ENCODE measurements around the gene HSP90AB1.

The HSP90AB1 gene

DNA sequence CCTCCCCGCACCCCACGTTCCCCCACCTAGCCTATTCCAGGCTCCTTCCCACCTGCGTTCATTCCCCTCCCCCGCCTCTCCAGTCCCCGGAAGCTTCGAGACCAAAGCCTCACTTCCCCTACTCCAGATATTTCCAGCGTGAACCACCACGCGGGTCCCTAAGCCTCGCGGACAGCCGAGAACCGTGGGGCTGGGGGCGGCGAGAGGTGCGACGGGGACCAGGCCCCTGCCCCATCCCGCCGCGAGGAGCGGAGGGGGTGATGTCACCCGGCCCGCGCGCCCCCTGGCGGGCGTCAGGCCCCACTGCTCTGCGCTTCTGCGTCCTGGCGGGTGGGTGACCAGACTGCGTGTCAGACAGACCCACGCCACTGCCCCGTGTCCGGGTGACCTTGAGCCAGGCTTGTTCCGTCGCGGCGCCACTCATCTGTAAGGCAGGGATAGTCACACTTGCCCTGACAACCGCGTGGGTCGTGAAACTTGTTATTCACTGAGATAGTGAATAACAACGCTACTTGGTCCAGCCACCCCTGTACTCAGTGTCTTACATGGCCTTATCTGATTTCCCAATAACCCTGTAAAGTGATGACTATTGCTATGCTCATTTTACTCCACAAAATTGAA lies 9.0 kb upstream of the HSP90AB1 start:
- Mint-ChIP-seq H3K4me1 (peaks cover 26% of the 10 kb centered on the region), H3K36me3 (peaks cover 3% of the 10 kb centered on the region), H3K27ac (peak overlapping the region; percentile 96), H3K27me3 (no peaks in the 10 kb centered on the region), H3K4me3 (peak overlapping the region; percentile 94), H3K9me3 (no peaks in the 10 kb centered on the region)
- ATAC-seq = peak; percentile 96

DNA sequence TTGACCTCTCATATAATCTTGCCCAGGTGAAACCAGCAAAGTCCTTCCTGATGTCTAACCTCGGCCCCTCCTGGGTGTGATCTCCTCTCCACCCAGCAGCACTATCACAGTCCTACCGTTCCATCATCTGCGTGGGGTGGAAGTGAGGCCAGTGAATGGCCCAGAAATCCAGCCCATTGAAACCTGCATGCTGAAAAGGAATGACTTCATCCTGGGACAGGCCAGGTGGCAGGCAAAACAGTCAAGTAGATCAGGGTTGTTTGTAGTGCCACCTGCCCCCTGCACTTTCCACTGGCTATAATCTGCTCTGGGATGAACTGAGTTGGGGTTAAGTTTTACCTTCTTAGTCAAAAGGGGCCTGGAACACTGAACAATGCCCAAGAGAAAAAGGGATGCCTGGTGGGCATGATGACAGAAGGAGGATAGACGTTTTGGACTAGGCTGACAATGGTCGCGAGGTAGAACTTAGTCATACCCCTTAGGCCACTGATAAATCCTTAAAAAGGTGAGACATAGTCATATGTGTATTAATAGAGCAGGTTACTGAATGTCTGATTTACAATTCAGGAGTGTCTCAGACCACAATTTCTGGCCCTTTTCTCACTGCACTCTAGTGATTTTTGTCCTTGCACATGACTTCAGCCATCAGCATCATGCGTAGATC lies 8.1 kb upstream of the HSP90AB1 start:
- Mint-ChIP-seq H3K4me1 (peaks cover 21% of the 10 kb centered on the region), H3K9me3 (no peaks in the 10 kb centered on the region), H3K36me3 (no peaks in the 10 kb centered on the region)

DNA sequence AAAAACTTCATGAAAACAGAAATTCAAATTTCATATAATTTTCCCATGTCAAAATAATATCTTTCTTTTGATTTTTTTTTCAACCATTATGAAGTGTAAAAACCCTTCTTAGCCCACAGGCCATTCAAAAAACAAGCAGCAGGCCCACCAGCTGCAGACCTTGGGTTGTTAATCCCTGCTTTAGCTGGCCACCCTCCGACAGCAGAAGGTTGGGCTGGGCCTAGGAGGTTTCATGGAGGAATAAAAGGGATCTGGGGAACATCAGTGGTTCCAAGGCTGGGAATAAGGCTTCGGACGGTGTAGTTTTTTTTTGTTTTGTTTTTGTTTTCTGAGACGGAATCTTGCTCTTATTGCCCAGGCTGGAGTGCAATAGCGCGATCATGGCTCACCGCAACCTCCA lies 3.6 kb upstream of the HSP90AB1 start:
- H3K4me3 Mint-ChIP-seq = no peak overlapping the region
- H3K27ac Mint-ChIP-seq = no peak overlapping the region
- H3K4me1 Mint-ChIP-seq = peaks cover 18% of the 10 kb centered on the region
- H3K36me3 Mint-ChIP-seq = peaks cover 16% of the 10 kb centered on the region
- ATAC-seq = no peak
- H3K27me3 Mint-ChIP-seq = no peaks in the 10 kb centered on the region
- H3K9me3 Mint-ChIP-seq = no peaks in the 10 kb centered on the region

More for the DNA sequence above, 8.1 kb upstream of the HSP90AB1 start:
- Mint-ChIP-seq H3K27ac (peak overlapping the region; percentile 96), H3K27me3 (no peaks in the 10 kb centered on the region), H3K4me3 (peak overlapping the region; percentile 94)
- ATAC-seq = no peak

DNA sequence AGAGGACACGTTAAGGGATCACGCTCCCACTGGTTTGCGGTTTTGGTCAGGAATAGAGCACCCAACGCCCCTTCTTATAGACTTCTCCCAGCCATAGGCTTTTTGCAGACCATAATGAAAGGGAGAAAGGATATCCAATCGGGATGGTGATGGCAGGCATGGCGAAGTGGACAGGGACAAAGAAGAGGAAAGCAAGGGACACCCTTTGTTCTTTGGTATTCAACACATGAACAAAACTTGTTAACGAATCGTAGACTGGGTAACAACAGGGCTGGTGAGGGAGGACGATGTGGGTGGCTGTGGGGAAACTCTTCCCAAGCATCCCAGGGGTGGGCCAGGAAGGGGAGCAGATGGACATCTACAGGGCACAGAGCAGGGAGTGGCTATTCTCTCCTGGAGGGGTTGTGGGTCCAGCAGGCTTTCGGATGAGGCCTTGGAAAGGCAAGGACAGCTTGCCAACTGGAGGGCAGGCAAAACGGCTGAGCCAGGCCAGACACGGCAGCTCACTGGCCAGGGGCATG lies 1.4 kb upstream of the HSP90AB1 start:
- Mint-ChIP-seq H3K4me1 (peaks cover 34% of the 10 kb centered on the region), H3K36me3 (peaks cover 37% of the 10 kb centered on the region), H3K27me3 (no peaks in the 10 kb centered on the region), H3K9me3 (no peaks in the 10 kb centered on the region), H3K4me3 (peak overlapping the region; percentile 96), H3K27ac (peak overlapping the region; percentile 97)
- no peak for ATAC-seq

DNA sequence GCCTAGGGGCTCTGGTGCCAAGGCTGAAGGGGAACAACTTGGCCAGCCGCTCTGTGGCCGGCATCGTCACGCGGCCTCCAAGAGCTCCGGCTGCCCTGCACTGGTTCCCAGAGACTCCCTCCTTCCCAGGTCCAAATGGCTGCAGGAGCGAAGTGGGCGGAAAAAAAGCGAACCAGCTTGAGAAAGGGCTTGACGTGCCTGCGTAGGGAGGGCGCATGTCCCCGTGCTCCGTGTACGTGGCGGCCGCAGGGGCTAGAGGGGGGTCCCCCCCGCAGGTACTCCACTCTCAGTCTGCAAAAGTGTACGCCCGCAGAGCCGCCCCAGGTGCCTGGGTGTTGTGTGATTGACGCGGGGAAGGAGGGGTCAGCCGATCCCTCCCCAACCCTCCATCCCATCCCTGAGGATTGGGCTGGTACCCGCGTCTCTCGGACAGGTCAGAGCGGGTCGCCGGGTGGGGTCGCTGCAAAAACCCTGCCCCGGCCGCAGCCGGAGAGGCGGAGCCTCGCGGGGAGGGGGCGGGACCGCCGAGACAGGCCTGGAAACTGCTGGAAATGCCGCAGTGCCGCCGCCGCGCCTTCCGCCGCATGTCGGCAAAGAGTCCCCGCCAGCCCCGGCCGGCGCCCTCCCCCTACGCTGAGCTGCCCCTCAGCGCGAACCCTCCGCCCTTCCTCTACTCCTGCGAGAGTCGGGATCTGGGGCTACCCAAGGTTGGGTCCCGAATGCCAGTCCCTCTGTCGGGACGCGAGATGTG lies 814 bp upstream of the HSP90AB1 start:
- H3K27me3 Mint-ChIP-seq = no peaks in the 10 kb centered on the region

DNA sequence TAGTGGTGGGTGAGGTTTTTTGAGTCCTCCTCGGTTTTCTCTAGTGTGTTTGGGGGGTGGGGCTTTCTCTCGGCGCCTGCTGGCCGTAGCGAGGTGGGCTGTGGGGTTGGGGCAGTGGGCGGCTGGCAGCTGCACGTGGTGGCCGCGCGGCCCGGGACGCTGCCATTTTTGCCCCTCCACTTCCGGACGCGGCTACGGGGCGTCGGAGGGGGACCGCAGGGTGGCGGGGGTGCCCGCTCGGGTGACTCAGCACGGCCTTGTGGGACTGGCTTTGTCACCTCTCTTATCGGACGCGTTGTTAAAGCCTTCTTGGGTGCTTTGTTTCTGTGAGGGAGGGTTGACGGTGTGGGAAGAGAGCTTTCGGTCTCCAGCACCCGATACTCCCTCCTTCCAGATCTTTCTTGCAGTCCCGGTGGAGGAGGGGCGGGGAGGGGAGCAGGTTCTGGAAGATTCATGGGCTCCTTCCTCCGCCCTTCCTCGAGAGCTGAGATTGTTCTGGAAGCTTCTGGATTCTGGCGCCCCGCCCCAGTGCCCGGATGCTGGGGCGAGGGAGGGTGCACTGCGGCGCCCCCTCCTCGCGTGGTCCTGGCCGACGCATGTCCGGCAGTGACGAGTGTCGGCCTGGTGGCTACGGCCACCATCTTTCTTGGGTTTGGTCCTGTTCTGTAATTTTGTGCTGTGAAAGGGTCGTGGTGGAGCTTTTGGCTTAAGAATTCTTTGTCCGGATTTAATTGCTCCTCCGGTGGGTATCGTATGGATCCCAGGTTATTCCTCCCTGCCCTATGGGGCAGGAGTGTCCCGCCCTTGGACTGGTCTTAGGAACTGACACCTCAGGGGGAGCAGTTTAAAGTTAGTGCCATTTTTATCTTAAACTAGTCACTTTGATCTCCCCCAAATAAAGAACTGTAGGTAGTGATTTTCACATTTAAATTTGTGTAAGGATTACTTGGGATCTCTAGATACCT lies 719 bp downstream of the HSP90AB1 start:
- H3K9me3 Mint-ChIP-seq = no peaks in the 10 kb centered on the region
- peaks cover 54% of the 10 kb centered on the region for H3K36me3 Mint-ChIP-seq
- H3K4me3 Mint-ChIP-seq = peak overlapping the region; percentile 96
- ATAC-seq = peak; percentile 70
- H3K4me1 Mint-ChIP-seq = peaks cover 48% of the 10 kb centered on the region
- H3K27me3 Mint-ChIP-seq = no peaks in the 10 kb centered on the region
- peak overlapping the region; percentile 97 for H3K27ac Mint-ChIP-seq

More for the DNA sequence above, 814 bp upstream of the HSP90AB1 start:
- H3K9me3 Mint-ChIP-seq = no peaks in the 10 kb centered on the region
- peaks cover 37% of the 10 kb centered on the region for H3K4me1 Mint-ChIP-seq
- peak; percentile 78 for ATAC-seq
- H3K36me3 Mint-ChIP-seq = peaks cover 41% of the 10 kb centered on the region
- H3K27ac Mint-ChIP-seq = peak overlapping the region; percentile 97
- peak overlapping the region; percentile 96 for H3K4me3 Mint-ChIP-seq

DNA sequence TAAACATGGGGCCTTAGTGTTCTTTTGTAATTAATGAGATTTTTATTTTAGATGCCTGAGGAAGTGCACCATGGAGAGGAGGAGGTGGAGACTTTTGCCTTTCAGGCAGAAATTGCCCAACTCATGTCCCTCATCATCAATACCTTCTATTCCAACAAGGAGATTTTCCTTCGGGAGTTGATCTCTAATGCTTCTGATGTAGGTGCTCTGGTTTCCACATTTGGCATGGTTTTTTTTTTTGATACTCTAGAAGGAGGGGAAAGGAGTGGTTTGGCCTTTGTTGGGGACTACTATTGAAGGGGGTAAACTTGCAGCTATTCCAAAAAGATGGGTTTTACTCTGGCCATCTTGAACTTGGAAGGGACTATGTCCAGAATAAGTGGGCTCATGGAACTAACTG lies 1.7 kb downstream of the HSP90AB1 start:
- no peak for ATAC-seq
- Mint-ChIP-seq H3K9me3 (no peaks in the 10 kb centered on the region), H3K27ac (peak overlapping the region; percentile 97), H3K36me3 (peaks cover 64% of the 10 kb centered on the region), H3K27me3 (no peaks in the 10 kb centered on the region), H3K4me1 (peaks cover 58% of the 10 kb centered on the region), H3K4me3 (peak overlapping the region; percentile 96)

DNA sequence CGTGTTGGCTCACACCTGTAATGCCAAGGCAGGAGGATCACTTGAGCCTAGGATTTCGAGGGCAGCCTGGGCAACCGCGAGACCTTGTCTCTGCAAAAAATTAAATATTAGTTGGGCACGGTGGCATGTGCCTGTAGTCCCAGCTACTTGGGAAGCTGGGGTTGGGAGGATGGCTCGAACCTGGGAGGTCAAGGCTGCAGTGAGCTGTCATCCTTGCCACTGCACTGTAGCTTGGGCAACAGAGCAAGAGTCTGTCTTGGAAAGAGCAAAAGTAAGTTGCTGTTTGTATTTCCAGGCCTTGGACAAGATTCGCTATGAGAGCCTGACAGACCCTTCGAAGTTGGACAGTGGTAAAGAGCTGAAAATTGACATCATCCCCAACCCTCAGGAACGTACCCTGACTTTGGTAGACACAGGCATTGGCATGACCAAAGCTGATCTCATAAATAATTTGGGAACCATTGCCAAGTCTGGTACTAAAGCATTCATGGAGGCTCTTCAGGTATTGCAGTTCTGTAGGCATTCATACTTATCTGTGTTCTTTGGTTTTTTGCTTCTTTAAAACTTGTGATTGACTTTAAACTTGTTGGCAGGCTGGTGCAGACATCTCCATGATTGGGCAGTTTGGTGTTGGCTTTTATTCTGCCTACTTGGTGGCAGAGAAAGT lies 2.3 kb downstream of the HSP90AB1 start:
- no peak for ATAC-seq
- peak overlapping the region; percentile 96 for H3K4me3 Mint-ChIP-seq
- H3K4me1 Mint-ChIP-seq = peaks cover 64% of the 10 kb centered on the region
- no peaks in the 10 kb centered on the region for H3K9me3 Mint-ChIP-seq
- no peaks in the 10 kb centered on the region for H3K27me3 Mint-ChIP-seq
- peak overlapping the region; percentile 97 for H3K27ac Mint-ChIP-seq
- peaks cover 70% of the 10 kb centered on the region for H3K36me3 Mint-ChIP-seq

DNA sequence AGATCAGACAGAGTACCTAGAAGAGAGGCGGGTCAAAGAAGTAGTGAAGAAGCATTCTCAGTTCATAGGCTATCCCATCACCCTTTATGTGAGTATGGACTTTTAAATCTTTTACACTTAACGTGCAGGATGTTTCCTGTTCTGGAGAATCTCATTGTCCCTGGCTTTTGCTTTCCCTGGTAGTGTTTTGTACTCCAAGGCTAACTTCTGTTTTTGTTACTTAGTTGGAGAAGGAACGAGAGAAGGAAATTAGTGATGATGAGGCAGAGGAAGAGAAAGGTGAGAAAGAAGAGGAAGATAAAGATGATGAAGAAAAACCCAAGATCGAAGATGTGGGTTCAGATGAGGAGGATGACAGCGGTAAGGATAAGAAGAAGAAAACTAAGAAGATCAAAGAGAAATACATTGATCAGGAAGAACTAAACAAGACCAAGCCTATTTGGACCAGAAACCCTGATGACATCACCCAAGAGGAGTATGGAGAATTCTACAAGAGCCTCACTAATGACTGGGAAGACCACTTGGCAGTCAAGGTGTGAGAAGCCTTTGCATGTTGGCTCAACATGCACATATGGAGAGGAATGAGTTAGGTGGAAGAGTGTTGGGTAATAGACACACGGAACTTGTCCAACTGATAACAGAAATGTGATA lies 3.3 kb downstream of the HSP90AB1 start:
- Mint-ChIP-seq H3K36me3 (peaks cover 80% of the 10 kb centered on the region), H3K27ac (peak overlapping the region; percentile 97), H3K4me1 (peaks cover 72% of the 10 kb centered on the region), H3K9me3 (no peaks in the 10 kb centered on the region), H3K4me3 (peak overlapping the region; percentile 96), H3K27me3 (no peaks in the 10 kb centered on the region)
- no peak for ATAC-seq

DNA sequence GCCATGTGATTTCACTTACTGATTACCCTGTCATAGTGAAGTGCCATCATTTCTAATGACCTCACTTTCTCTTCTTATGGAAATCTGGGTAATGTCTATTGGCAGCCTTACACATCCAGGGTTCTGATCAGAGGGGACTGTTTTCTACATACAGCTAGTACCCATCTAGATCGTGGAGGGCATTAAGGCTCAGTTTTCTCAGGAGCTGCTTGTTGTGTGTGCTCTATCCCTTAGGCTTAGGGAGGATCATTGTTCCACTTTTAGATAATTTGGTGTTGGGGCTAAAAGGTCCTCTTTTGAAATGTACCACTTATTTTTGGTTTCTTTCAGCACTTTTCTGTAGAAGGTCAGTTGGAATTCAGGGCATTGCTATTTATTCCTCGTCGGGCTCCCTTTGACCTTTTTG lies 3.8 kb downstream of the HSP90AB1 start:
- peaks cover 85% of the 10 kb centered on the region for H3K36me3 Mint-ChIP-seq
- ATAC-seq = no peak
- H3K27ac Mint-ChIP-seq = peak overlapping the region; percentile 97
- no peaks in the 10 kb centered on the region for H3K27me3 Mint-ChIP-seq
- peak overlapping the region; percentile 96 for H3K4me3 Mint-ChIP-seq
- no peaks in the 10 kb centered on the region for H3K9me3 Mint-ChIP-seq
- H3K4me1 Mint-ChIP-seq = peaks cover 72% of the 10 kb centered on the region

DNA sequence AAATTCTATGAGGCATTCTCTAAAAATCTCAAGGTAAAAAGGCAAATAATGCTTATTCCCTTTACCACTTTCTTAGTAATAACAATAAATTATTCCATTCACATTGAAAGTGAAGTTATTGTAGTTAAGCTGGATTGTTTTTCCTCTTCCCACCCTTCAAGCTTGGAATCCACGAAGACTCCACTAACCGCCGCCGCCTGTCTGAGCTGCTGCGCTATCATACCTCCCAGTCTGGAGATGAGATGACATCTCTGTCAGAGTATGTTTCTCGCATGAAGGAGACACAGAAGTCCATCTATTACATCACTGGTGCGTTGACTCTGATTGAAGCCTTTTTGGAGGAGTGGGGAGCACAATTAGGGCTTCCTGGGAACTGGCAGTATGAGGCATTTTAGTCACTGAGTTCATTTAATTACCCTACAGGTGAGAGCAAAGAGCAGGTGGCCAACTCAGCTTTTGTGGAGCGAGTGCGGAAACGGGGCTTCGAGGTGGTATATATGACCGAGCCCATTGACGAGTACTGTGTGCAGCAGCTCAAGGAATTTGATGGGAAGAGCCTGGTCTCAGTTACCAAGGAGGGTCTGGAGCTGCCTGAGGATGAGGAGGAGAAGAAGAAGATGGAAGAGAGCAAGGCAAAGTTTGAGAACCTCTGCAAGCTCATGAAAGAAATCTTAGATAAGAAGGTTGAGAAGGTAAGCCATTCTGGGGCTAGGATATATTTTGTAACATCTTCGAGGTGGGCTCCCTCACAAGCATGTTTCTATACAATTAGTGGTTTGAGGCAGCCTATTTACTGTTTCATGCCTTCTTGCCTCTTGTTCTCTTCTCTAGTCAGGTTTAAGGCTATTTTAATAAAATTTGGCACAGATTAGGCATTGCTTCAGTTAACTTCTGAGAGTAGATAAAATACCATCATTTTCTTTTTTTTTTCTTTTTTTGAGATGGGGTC lies 4.9 kb downstream of the HSP90AB1 start:
- Mint-ChIP-seq H3K27ac (peak overlapping the region; percentile 16), H3K9me3 (no peaks in the 10 kb centered on the region), H3K27me3 (no peaks in the 10 kb centered on the region), H3K4me1 (peaks cover 81% of the 10 kb centered on the region), H3K36me3 (peaks cover 95% of the 10 kb centered on the region), H3K4me3 (peak overlapping the region; percentile 51)
- ATAC-seq = no peak

DNA sequence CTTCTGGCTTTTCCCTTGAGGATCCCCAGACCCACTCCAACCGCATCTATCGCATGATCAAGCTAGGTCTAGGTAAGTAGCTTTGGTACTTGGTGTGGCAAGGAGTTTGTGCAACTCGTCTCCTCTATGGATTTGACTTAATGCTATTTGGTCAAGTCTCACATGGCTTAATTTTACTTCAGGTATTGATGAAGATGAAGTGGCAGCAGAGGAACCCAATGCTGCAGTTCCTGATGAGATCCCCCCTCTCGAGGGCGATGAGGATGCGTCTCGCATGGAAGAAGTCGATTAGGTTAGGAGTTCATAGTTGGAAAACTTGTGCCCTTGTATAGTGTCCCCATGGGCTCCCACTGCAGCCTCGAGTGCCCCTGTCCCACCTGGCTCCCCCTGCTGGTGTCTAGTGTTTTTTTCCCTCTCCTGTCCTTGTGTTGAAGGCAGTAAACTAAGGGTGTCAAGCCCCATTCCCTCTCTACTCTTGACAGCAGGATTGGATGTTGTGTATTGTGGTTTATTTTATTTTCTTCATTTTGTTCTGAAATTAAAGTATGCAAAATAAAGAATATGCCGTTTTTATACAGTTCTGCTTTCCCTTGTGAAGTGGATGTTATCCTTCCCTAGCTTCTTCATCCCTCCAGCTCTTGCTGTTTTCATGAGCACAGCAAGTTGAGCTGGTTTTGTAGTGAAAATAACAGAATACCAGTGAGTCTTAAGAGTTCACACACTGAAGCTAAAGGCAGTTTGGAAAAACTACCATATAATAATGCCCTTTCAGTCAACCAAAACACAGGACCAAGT lies 6.6 kb downstream of the HSP90AB1 start:
- peak overlapping the region; percentile 50 for H3K4me3 Mint-ChIP-seq
- H3K9me3 Mint-ChIP-seq = no peaks in the 10 kb centered on the region
- ATAC-seq = no peak
- H3K27me3 Mint-ChIP-seq = no peaks in the 10 kb centered on the region
- H3K27ac Mint-ChIP-seq = peak overlapping the region; percentile 98
- H3K36me3 Mint-ChIP-seq = peaks cover 88% of the 10 kb centered on the region
- peaks cover 87% of the 10 kb centered on the region for H3K4me1 Mint-ChIP-seq
